Measurements from ENCODE around the gene STPG2.

Gene STPG2

DNA sequence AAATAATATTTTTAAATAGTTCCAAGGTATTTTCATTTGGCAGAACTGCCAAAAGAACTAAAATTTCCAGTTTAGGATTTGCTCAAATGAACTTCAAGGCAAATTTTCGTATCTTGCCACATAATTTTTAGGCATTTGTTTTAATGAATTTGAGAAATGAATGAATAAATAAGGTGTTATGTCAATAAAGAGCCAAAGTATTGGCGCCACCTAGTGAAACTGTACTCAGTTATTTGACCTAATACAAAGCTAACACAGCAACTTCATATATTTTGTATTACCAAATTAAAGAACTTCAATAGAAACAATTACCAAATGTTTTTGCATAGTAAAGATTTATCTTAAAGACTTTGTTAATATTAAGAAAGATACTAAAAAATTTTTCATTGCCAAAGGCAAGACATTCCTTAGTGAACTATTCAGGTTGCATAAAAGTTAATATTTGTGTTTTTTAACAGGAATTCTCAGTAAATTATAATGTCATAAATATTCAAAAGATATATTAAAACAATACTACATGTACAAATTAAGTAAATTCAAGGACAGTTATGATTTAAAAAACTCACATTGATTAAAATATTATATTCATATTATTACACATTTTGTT is 50.3 kb downstream of the STPG2 start:
- DNase-seq = peak; percentile 12

DNA sequence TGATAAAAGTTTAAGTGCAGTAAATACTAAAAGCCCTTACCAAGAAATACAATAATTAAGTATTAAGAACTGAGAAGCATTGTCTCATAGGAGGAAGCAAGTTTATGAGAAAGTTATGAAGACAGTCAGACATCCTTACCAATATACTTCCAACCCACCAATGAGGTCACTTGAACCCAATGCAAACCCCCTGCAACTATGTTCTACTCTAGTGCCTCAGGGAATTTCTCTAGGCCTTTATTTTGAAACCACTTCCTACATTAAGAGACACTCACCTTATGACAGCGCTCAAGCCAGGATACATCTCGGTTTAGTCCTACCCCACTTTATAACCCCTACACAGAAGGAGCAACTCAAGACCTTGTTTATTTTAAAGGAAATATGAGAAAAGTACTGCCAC is 61.3 kb downstream of the STPG2 start:
- no peak for DNase-seq

DNA sequence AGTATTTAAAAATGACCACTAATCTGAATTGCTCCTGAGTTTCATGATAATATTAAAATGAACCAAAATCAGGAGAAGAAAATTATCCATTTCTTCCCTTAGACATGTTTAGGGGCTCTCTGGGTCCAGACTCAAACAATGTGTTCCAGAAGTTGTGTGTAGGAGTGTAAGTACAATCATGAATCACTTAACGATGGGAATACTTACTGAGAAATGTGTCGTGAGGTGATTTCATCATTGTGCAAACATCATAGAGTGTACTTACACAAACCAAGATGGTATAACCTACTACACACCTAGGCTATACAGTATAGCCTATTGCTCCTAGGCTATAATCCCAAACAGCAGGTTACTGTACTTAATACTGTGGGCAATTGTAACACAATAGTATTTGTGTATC is 74.8 kb downstream of the STPG2 start:
- DNase-seq = no peak

DNA sequence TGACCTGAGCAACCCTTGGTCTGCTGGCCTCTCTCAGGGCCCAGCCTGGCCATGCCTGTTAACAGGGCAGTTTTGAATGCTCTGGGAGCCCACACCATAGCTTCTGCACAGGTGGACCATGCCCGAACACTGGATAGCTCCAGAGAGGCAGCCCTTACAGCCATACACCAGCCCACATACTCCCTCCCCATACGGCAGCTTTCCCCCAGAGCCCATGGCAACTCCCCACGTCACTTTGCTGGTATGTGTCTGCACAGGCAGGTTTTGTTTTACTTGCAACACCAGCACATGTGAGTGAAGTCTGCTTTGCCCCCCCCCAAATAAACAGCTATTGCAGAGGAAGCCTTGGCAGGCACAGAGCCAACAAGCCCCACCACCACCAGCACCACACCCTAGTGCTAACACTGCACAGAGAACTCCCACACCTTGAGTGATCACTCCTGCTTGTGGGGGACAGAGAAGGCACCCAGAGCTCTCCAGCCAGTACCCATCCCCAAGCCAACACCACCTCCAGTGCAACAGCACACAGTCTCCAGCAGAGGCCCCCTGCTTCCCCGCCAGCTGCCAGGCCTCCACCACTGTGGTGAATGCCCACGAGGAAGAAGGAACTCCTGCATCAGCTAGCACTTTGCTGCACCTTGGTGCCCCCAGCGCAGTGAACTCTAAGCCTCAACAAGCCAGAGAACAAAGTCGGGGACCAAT is 87.3 kb downstream of the STPG2 start:
- no peak for DNase-seq

DNA sequence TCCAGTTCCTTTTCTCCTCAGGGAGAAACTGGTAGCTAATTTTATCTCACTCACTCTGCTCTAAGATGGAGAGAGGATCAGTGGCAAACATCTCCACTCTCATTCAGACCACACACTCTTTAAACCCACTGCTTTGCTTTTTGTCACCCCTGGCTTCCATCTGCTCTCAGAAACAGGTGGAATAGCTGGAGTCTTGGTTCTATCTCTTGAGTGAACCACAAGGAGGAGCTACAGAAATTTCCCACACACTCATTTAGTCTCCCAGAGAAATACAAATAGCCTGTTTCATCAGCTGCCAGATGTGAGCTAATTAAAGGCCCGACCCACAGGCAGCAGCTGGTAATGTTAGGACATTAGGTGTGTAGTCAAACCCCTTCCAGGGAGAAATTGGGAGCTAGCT is 96.6 kb downstream of the STPG2 start:
- no peak for DNase-seq

DNA sequence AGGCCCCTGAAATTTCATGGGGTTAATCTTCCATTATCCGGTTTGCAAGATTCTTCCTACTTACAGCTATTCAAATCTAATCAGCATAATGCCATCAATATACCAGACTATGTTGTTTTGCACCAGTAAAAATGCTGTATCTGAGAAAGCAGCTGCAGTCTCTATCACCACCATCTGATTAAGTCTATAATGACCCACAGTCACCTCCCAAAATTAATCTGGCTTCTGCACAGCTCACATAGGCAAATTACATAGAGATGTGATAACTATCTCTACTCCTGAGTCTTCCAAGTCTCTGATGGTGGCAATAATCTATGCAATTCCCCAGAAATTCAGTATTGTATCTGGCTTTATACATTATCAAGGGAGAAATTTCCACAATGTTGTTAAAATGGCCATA is 113.2 kb downstream of the STPG2 start:
- DNase-seq = no peak

DNA sequence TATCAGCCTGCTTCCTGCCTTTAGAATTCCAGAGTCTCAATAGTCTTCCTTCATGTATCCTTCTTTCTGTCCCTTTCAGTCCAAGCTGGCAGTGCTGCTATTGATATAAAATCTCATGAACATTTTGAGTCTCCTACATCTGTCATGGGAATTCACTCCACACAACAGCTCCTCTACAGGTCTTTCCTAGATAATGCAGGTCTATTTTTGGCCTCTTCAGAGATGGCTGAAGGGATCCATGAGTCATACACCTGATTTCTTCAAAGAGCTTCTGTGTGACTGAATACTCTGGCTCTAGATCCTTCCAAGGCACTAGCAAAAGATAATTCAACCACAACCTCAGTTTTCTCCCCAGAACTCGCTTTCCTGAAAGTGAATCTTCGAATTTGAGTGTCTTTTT is 115.4 kb downstream of the STPG2 start:
- no peak for DNase-seq

DNA sequence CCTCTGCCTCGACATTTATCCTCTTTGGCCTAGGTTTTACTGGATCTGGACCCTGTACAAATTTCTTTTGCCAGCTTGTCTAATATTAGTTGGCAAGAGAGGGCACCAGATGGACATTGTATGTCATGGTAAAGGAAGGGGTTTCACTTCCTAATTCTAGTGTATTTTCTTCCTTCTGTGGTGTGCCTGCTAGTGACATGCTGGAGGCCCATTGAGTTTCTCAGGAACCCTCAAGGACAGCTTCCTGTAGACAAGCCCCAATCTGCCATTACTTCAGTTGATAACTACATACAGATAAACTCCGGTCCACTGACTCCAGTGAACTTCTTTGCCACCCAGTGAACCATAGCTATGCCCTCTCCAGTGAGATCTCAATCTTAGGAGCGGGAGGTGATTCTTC is 116.9 kb downstream of the STPG2 start:
- DNase-seq = no peak

DNA sequence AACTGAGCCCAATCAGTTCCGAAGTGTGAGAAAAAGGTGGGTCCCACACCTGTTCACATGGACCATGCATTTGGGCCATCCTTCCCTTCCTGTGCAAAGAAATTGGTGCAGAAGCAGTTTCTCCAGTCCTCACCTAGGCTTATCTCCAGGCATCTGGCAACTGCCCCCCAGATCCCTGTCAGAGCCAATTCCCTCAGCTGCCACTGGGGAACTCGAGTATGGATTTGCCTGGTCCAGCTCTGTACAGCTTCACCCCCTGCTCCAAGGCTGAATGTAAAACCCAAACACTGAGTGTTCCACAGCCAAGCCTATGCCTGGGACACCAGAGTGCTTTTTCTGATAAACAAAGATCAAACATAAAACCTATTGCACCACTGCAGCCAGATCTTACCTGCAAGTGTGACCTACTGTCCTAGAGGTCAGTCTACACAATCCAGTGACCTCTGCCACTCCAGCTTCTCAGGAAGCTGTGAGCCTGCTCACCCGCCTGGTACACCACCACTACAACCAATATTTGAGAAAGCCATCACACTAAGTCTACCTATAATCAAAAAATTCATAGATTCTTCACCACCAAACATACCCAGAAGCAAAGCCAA is 136.4 kb downstream of the STPG2 start:
- DNase-seq = no peak

DNA sequence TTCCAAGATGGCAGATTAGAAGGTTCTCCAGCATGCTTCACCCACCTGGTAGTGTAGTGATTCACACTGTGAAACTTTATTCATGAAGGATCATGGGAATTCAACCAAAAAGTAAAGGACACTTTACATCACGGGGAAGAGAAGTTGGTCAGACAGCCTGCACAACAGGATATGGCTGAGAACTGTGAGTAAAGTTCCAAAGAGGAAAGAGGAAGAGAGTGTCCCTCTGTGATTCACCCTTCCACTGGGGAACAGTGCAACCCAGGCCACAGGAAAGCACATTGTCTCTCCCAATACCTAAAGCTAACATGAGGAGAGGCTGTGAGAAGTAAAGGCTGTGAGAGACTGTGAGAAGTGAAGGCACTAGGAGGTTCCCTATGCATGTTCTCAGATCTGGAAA is 137.2 kb downstream of the STPG2 start:
- no peak for DNase-seq

DNA sequence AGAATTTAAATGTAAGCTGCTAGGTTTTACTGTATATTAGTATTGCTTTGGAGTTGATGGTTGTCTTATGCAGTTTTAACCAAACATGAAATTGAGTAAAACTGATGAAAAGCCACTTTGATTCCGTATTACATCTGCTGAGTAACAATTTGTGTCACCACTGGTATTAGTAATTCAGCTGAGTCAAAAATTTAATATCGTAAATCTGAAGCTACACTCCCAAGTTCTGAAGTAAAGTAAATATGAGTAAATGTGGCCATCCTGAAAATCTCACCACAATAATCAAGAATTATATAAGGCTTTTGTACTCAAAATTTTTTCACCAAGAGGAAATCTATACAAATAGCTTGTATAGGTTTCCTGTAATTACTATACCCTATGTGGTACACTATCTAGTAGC is 142.3 kb downstream of the STPG2 start:
- DNase-seq = no peak

DNA sequence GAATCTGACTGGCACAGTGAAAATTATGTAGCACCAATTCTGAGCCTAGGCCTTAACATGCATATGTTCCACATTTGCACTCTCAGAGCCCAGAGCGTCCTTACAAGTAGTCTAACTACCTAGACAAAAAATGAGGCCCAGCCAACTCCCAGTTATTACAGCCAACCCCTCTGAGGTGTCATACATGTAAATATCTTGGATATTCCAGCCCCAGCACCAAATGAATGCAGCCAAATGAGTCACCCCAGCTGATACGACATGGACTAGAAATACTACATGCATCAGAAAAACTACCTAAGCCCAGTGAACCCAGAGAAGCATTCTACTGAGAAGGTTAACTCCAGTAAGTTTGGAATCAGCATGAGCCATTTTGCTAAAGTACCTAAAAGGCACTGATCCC is 145.1 kb downstream of the STPG2 start:
- DNase-seq = no peak

DNA sequence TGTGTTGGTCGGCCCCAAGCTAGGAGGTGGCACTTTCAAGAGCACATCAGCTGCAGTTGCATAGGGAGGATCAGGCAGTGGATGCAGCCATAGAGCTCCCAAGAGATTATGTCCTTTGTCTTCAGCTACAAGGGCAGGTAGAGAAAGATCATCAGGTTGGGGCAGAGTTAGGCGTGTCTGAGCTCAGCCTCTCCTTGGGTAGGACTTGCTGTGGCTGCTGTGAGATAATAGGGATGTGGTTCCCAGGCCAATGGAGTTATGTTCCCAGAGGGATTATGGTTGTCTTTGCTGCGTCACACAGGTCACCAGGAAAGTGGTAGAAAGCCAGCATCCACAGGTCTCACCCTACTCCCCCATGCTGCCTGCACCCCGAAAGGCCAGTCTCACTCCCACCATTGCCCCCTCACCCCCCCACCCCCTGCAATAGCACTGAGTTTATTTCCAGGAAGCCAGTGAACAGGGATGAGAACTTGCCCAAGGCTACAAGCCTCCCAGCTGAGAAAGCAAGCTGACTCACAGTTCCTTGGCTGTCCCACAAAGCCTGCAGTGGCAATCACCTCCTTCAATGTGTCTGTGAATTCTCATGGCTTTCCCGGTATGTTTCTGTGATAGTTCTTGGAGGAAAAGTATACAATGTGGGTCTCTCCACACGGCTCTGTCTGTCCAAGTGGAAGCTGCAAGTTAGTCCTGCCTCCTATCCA is 148.4 kb downstream of the STPG2 start:
- no peak for DNase-seq

DNA sequence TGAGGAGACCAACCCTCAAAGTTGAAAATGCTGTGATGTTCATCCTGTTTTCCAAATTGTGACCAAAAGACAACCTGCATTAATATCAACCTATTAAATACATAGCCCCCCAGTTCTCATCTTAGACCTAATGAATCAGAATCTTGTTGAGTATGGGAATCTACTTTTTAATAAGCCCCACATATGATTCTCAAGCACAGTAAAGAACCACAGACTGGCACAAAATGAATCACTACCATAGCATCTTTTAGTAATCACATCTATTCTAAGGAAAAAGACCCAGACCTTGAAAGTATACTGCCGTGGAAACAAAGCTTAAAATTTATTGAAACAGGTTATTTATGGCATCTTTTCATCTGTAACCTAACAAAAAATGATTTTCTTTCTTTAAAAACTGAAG is 152.9 kb downstream of the STPG2 start:
- DNase-seq = no peak

DNA sequence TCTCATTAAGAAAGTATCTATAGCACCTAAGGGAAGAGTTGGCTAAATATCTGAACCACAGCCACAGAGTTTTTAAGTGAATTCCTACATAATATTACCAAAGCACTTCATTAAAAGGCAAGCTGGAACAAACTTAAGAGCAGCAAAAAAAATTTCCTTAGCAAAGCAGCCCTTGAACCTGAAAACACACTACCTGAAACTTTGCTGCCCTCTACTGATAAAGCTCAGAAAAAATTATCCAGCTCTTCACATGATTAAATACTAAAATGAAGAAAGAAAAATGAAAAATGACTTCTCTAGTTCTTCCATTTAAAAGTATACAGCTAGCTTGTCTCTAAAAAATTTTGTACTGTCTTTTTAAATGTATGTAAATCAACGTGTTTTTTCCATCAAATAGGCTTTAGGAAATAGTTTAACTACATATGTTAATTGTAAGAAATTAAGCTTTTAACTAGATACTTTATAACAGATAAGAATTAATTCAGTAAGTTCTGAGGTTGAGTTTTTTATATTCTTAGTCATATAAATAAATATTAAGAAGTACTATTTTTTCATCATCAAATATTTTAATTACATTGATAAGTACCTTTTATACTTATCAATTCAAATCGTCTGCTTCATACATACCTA is 156.1 kb downstream of the STPG2 start:
- peak; percentile 1 for DNase-seq

DNA sequence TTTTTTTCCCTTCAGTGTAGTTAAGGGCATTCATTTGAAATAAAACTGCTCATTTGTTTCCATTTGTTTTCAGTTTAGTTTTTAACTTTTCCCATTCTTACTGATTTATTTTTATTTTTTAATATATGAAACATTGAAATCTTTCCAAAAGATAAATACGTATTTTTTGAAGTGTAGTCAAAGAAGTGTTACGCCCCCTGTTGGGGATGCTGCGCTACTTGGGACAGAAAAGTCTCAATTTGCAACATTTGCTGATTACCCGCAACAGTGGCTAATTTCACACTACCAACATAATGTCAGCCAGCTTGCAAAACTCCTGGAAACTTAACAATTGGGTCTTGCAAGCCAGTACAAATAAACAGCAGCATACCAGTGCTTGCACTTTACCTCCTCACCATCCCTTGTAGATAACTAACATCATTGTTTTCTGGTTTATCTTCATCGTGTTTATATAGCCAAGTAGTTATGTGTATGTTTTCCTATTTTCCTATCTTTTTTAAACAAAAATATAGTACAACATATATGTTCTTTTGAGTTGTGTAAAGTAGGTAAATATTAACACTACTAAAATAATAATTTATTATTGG is 158.6 kb downstream of the STPG2 start:
- peak; percentile 0 for DNase-seq

DNA sequence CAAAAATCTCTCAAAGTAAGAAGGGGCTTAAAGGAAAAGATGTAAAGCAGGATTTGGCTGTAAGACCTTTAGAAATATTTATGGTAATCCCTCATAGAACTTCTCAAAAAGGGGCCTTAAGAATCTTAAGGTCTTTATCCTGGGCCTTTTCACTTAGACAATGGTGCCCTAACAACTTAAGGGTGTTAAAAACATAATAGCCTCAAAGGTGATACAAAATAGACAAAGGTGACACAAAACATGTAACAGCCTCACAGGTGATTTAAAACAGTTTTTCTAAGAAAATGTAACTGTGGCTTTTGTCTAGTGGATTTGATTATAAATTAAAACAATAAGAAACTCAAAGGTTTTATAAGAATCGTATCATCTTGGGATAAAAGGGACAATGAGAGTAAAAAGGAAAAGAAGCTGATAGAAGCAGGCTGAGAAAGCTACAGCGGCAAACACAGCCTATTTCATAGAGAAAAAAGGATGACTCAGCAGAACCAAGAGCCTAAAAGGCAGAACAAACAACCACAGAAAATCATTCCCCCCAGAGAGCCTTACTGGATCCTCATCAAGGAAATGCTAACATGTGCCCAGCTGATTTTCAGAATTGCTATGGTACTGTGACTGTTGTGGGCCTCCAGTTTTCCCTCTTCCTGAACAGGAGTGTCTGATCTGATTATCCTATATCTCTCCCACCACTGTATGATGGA is 164.3 kb downstream of the STPG2 start:
- no peak for DNase-seq

DNA sequence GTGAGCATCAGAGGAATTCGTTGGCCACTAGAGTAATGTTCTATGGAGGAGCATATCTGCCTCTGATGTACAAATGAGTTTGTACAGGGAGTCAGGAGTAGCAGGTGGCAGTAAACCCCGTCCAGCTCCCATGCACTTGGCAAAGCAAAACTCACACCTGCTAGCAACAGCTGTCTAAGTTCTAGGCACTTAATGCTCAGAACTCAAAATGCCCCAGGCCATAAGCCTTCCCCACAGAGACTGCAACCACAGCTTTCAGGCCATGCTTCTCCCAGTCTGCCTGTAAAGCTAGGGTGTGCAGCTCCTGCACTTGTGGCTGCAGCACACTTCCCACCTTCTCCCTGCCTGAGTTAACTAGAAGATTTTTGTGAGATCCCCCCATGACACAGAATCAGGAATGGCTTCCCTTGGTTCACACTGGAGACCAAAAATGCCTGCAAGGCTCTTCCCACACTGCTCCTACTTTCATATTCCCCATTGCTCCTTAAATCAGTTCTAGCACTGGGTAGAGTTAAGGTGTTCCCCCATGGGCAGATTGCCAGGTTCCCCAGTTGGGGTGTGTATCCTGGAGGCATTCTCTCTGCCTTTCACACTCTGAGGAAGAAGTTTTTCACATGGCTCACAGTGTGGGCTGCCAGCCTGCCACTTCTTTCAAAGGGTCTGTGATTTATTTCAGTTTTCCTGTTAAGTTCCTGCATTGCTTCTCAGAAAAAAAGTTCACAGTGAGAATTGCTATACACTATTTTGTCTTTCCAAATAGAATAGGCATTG is 189.9 kb downstream of the STPG2 start:
- DNase-seq = peak; percentile 17

DNA sequence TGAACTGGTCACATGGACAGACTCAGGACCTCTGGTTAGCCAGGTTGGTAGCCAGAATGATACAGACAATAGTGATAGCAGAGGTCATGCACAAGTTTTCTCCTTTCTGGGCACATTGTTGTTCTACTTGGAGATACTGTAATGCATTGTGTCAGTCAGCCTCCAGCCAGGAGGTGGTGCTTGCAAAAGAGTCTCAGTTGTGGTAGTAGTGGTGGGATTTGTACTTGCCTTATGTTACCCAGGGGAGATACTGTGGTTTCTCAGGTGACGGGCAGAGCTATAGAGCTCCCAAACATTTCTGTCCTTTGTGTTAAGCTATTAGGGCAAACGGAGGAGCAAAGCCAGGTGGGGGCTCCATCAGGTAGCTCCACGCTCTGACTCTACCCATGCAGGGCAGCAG is 190.5 kb downstream of the STPG2 start:
- no peak for DNase-seq

DNA sequence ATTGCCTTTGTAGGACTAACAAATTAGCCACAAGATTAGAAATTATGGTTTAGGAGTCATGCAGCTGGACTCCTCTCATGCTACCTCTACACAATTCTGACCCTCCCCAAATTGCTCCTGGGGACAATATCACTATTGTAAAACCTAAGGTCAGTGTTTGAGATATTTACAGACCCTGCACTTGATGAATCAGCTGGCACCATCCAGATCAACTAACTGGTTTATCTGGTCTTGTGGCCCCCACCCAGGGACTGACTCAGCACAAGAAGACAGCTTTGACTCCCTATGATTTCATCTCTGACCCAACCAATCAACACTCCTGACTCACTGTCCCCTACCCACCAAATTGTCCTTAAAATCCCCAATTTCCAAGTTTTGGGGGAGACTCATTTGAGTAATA is 192.4 kb downstream of the STPG2 start:
- no peak for DNase-seq

DNA sequence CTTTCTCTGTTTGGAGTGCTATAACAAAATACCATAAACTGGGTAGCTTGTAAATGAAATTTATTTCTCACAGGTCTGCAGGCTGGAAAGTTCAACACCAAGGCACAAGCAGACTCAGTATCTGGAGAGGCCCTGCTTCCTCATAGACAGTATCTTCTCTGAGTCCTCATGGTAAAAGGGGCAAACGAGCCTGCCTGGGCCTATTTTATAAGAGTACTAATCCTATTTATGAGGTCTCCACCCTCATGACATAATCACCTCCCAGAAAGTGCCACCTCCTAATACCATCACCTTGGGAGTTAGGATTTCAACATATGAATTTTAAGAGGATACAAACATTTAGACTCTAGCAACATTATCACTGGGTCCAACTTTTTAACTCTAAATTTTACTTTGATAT is 200.3 kb downstream of the STPG2 start:
- no peak for DNase-seq

DNA sequence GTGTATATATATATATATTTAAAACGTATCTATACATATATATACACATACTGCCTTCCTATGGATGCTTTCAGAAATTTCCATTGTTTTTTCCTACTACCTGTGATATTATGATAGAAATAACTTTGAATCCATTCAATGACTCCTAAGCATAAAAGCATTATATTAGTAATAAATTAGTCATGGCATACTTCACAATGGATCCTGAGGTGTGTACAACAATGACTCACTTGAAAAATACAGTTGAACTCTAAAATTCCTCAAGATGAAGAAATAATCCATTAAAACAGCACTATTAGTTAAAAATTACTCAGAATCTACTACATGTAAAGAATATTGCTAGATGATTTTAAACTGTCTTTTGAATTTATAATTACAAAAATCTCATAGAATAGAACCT is 201.1 kb downstream of the STPG2 start:
- no peak for DNase-seq
